SW480 (cell line): ENCODE measurements around the gene GPRC5D.

Experiments
- DNase-seq: peaks from one replicate; pipeline ENCODE4 v3.0.0-alpha.2; 2016; ENCODE audit warnings: low spot score

The GPRC5D gene

GRCh38 chr12:12952036-12952435 lies at the start of gene GPRC5D:
GPRC5D (minus strand) TSS chr12:12952170; CDS start chr12:12950384, 1,786 bp downstream.
- no peak for DNase-seq

GRCh38 chr12:13001775-13002040 lies 49.7 kb upstream of the GPRC5D start:
- no peak for DNase-seq

- peak; percentile 74 for DNase-seq
These were observed 49.2 kb upstream of the GPRC5D start for GRCh38 chr12:13000925-13001774.

GRCh38 chr12:13000616-13000924 lies 48.6 kb upstream of the GPRC5D start:
- DNase-seq, result peak; percentile 74

DNA sequence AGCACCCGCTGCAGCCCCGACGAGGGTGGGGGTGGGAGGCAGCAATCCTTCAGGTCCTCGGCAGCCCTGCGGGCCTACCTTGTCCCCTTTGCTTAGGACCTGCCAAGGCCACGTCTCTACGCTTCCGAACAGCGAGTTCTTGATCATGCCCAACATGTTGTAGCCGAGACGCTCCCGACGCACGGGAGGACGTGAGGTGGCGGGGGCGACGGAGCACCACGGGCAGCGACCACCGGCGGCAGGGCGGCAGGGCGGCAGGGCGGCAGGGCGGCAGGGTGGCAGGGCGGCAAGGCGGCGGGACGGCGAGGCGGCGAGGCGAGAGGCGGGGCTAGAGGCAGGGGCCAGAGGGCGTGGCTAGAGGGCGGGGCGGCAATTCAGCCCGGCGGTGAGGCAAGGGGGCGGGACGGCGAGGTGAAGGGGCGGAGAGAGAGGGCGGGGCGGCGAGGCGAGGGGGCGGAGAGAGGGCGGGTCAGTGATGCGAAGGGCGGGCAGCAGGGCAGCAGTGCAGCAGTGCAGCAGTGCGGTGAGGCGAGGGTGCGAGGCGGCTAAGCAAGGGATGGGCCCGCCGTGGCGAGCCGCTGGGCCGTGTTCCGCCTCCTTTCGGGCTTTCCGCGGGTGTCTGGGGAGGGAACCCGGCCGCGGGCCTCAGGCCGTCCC lies 48.1 kb upstream of the GPRC5D start, which contains the start of gene HEBP1:
Gene HEBP1 (minus strand): TSS at position 307 of the 657 bp plus-strand sequence. CDS start 151 bp downstream, at position 156.
- peak; percentile 93 for DNase-seq

DNA sequence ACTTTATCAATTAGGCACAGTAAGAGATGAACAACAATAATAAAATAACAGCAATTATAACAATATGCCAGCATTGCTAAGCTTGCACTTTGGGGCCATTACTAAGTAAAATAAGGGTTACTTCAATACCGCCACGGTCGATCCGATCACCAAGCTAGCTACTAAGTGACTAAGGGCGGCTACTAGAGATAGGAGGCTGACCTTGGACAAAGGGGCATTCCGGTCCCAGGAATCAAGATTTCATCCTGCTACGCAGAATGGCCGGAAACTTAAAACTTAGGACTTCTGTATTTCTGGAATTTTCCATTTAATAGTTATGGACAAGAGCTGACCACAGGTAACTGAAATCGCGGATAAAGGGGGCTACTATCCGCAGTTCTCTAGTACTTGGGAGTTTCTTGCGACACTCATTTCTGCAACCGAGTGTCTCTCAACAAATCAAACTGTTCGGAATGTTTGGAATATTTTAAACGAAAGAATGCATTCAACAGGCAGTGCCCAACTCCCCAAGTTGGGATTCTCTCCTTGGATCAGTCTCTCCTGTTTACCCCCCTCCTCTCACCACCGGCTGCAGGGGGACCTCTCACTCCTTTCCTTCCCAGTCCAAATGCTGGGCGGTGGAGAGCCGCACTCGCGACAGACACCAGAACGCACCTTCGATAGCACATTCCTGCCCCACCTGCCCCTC lies 47.4 kb upstream of the GPRC5D start:
- no peak for DNase-seq

- DNase-seq, result no peak
These were observed 46.3 kb upstream of the GPRC5D start for GRCh38 chr12:12998248-12998647.

DNA sequence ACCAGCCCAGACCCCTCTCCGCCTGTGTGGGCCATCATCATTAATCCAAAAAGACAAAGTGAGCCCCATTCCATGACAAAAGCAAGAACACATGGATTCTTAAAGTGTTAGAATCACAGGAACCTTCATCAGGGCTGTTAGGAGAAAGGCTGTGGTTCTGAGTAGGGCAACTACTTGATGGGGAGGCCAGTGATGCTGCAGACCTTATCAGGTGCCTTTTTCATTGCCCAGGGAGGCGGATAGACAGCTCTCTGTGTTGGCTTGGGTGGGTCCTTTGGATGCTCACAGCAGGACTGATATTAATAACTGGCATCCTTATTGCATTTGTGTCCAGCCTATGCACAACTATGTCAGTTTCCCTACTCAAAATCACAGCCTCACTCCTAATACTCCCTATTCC lies 45.8 kb upstream of the GPRC5D start:
- DNase-seq, result no peak

- no peak for DNase-seq
These were observed 45.2 kb upstream of the GPRC5D start for GRCh38 chr12:12997156-12997555.

DNA sequence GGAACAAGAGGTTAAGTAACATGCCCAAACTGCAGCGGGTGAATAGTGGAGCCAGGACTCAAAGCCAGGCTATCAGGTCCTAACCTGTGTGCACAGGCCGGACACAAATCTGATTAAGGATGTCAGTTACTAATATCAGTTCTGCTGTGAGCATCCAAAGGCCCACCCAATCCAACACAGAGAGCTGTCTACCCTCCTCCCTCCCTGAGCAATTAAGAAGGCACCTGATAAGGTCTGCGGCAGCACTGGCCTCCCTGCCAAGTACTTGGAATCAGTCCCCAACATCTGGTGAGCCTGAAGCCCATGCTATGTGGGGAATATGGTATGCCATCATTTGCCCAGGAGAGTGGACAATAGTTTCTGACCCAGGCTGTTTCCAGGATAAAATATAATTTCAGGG lies 44.2 kb upstream of the GPRC5D start:
- no peak for DNase-seq

- no peak for DNase-seq
These were observed 43.1 kb upstream of the GPRC5D start for GRCh38 chr12:12995088-12995487.

DNA sequence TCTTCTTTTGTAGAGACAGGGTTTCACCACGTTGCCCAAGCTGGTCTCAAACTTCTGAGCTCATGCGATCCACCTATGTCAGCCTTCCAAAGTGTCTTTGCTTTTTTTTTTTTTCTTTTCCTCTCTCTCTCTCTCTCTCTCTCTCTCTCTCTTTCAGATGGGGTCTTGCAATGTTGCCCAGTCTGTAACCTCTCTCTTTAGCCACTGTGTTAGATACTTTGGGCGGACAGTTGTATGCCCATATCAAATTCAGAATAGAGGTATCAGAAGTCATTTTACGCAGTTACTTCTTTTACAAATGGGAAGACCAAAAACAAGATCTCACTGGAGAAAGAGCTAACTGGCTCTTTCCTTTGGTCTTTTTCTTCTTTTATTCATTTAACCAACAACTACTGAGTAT lies 41.4 kb upstream of the GPRC5D start:
- DNase-seq, result no peak

- no peak for DNase-seq
These were observed 40.6 kb upstream of the GPRC5D start for GRCh38 chr12:12992418-12993130.

GRCh38 chr12:12990700-12991468 lies 38.9 kb upstream of the GPRC5D start:
- DNase-seq, result no peak

DNA sequence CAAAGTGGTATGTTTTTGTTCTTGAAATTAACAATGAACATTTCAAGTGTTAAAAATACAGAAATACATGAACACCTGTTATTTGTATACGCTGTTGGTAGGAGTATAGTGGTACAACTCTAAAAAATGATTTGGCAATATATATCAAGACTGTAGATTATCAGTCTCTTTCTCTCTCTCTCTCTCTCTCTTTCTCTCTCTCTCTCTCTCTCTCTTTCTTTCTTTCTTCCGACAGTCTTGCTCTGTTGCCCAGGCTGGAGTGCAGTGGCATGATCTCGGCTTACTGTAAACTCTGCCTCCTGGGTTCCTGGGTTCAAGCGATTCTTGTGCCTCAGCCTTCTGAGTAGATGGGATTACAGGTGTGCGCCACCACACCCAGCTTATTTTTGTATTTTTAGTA lies 35.5 kb upstream of the GPRC5D start:
- DNase-seq, result no peak

DNA sequence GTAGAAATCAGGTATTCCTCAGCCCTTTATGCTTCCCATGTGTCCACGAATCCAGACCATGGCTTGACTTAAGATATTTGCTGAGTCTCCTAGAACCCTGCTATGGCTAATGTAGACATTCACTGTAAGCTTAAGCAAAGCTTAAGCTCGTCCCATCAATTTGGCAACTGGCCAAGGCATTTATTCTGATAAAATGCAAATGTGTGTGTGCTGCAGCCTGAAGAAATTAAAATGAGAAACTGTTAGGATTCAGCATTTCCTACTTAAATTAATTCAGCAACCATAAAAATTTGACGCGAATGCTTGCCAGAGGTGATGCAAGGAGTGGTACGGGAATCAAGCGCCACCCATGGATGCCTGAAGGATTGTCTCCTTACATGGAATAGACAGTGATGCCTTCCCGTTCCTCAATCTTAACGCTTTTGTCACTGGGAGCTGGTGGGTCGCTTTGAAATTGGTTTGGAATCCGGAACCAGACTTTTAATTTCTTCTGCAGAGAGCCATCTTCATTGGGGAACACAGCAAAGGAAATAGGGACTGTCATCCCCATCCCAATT lies 34.9 kb upstream of the GPRC5D start:
- DNase-seq, result no peak

DNA sequence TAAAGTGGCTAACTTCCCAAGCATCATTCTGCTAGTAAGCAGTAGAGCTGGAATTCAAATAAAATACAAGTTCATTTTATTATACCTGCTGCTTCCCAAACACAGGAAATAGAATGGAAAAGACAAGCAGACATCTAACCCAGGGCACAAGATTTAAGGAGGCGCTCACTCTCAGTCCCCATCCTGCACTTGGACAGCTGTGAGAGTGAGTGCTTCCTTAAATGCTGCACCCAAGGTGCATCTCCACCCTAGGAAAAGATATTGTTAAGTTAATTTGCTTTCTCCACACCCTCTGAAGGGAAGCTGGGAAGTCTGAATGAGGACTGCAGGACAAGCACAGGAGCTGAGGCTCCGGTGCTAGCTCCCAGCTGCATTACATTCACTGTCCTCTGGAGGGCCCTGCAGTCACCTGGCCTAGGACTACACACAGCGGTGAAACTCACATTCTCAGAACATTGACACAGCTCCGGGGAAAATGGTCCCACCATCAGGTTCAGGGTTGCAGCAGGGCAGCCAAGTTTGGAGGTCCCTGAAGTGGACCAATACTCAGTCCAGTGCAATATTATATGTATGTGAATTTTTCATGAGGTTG lies 33.9 kb upstream of the GPRC5D start:
- peak; percentile 39 for DNase-seq

GRCh38 chr12:12984149-12984548 lies 32.2 kb upstream of the GPRC5D start:
- no peak for DNase-seq

- DNase-seq, result peak; percentile 68
These were observed 31.6 kb upstream of the GPRC5D start for GRCh38 chr12:12983420-12984035.

- no peak for DNase-seq
These were observed 30.4 kb upstream of the GPRC5D start for GRCh38 chr12:12982331-12982730.
